GM21825 (cell line): Measurements from ENCODE around the gene KCNH4.
A peak's percentile ranks its signal among the peaks of the same experiment; 100 is the strongest.

Experiments
- ATAC-seq: cut with Tn5 transposase; IDR thresholded peaks from one replicate; pipeline ENCODE4 v1.9.1; 2021; ENCODE audit warnings: mild to moderate bottlenecking, moderate library complexity; ENCODE audit not compliant: unreplicated experiment

Gene KCNH4

DNA sequence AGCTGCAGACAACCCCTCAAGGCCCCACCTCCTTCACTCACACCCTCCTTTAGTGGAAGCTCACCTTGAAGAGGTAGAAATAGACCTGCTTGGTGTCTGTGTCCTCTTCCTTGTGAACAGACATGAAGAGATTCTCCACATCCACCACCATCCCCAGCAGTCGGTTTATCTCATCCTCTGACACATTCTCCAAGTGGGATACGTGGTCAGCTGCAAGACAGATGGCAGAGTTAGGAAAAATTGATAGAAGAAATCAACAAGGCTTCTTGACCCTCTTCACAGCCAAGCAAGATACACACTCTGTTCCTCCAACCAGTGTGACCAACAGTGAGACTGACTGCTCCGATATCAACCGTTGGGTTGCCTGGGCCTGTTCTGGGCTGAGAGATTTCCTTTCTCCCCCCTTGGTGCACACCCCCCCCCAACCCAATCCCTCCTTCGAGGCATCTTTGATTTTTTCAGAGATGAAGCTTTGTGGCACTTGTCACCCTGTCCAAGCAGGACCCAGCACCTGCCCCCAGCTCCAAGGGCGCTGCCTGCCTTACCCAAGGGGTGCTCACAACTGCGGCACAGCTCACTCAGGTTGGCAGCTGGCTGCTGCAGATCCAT is 60.7 kb downstream of the KCNH4 start:
- ATAC-seq = no peak

DNA sequence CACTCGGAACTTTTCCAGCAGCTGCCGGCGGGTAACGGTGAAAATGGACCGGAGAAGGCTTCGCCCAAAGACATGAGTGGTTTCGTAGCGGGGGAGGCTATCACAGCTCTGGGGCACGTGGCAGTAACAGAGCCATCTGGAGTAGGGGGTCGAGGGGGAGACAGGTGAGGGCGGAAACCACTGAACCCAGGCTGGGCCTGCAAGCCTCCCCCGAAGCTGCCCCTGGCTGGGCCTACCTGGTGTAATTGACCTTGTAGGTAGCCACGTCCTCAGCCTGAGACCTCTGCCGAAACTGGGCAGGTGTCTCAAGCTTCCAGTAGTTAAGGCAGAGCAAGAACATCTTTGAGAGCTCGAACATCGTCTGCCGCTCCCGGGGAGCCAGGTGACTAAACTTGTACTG is 61.6 kb downstream of the KCNH4 start:
- ATAC-seq = no peak

GRCh38 chr17:42118545-42118944 is 62.4 kb downstream of the KCNH4 start:
- ATAC-seq = no peak

- no peak for ATAC-seq
These were observed 62.8 kb downstream of the KCNH4 start for GRCh38 chr17:42118126-42118510.

DNA sequence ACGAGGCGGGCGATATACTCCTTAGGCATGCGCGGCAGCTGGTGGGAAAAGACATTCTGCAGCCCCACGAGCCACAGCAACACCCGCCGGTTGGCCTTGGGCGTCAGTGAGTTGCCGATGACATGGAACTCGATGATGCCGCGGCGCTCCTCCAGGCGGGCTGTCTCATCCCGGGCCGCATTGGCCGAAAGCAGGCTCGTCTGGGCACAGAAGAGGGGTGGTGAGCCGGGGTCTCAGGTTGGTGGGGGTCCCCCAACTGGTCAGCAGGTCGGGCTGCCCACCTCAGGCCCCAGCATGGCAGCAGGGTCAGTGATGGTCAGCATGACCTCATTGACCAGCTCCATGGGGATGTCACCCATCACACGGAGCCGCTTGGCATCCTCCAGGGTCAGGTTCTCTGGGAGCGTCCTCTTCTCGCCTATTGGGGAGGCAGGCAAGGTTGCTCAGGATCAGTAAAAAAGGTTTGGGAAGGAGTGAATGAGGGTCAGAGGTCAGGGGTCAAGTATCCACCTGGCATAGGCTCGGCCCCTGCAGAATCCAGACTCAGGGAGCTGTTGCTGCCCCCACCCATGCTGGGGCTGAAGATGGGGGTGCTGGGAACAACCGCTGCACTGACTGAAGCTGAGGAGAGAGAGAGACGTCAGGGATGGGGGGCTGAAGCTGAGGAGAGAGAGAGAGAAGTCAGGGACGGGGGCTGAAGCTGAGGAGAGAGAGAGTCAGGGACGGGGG is 63.4 kb downstream of the KCNH4 start:
- ATAC-seq = no peak

DNA sequence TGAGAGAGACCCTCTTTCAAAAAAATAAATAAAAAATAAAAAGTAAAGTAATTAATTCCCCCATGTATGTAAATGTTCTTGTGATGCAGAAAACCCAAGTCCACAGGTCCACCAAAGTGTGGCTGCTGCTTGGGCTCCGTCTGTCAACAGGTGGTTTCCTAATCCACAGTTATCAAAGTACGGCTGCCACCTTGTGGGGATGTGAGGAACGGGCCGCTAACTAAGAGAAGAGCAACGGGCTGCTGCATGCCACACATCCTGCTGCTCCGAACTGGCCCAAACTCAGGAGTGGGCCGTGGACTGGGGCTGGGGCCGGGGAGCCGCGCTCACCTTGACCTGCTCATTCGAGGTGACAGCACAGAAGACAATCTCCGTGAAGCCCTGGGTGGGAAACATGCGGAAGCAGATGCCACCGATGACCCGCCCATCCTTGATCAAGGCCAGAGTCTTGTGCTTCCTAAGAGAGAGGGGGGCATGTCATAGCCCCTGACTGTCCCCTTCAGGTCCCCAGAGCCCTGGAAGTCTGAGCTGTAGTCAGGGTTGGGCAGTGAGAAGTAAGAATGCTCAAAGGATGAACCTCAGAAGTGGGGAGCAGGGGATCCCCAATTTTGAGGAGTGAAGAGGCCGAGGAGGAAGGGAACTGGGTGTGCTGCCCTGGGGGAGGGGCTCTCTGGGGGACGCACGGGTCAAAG is 64.1 kb downstream of the KCNH4 start:
- peak; percentile 32 for ATAC-seq

DNA sequence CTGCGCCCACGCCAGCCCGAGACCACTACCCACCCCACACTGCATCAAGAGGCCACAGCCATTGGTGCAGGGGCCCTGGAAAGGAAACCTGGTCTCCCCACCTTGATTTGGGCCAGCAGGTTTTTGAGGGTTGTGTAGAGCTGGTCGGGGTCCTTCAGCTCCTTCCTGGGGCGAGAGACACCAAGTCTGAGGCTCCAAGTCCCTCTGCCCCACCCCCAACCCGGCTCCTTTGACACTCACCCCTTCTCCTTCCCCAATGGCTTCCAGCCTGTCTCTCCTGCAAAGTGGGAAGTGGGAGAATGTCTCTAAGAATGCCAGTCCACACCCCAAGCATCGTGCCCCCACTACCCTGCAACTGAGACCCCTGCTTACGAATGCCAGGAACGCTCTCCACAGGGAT is 66.8 kb downstream of the KCNH4 start:
- no peak for ATAC-seq

DNA sequence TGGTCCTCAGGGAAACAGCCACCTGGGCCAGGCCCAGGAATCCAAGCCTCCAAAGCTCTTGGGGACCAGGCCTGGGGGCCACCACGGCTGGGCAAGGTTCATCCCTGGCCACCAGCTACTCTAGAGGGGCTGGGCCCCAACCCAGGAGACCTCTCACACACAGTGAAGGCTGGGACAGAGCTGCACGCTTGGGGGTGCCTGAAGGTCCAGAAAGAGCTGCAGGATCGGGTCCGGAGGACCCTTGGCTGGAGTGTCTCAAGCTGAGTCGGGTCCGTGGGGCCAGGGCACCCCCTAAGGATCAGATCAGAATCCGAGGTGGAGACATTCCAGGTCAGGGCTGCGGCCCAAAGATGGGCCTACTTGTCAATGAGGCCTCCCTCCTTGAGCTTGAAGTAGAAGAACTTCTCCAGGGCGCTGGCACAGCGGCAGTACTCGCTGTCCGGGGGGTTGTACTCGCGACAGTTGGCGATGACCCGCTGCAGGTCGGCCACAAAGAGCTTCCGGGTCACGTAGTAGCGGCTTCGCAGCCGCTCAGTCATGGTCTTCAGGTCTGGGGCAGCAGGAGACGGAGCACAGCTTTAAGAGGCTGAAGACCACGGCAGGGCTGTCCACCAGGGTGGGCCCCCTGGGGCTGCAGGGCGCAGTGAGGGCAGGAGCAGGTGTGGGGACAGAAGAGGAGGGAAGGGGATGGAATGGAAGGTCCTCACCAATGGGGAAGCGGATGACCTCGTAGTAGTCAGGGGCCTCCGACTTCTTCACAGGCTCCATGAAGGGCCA is 67.5 kb downstream of the KCNH4 start:
- ATAC-seq = no peak

GRCh38 chr17:42112552-42113176 is 68.3 kb downstream of the KCNH4 start, which contains the start of gene DHX58:
Gene DHX58, minus strand, starts transcription at chr17:42112714. Its CDS starts 822 bp downstream, at chr17:42111892.
- ATAC-seq = peak; percentile 57

DNA sequence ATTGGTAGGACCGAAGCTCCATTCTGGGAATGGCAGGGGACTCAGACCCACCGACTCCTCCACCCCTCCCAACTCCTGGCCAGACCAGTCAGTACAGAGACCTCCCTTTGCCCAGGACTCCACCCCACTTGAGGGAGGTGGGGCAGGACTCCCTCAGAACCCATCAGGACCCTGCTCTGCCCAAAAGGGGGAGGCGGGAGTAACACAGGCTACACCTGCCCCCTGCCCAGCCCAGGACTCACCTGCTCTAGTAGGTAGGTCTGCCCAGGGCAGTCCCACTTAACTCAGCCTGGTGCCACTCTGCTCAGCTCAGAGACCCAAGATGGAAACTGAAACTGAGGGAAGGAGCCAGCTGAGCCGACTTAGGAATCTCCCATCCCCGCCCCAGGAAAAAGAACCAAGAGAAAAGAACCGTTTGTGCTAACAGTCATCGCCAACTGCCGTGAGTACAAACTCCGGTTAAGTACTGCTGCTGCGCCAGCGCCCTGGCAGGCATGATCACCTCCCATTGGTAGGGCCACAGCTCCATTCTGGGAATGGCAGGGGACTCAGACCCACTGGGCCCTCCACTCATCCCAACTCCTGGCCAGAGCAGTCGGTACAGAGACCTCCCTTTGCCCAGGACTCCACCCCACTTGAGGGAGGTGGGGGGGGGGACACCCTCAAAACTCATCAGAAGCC is 68.9 kb downstream of the KCNH4 start:
- ATAC-seq = peak; percentile 1

- no peak for ATAC-seq
These were observed 69.7 kb downstream of the KCNH4 start for GRCh38 chr17:42111265-42111636.

- ATAC-seq = no peak
These were observed 70.4 kb downstream of the KCNH4 start for GRCh38 chr17:42110301-42111264.

DNA sequence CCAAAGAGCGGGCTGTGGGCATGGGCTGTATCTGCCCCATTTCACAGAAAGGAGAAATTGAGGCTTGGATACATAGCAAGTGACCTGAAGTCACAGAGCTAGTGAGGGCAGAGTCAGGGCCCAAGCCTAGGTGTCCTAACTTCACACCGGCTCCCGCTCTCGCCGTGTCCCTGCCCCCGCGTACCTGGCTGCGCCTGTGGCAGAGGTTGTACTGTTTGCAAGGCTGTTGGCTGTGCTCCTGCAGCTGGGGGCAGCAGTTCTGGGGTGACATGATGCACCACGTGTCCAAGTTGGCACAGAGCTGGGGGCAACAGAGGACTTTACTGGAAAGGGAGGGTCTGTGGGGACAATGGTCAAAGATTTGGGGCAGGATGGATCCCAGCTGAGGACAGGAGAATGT is 71.9 kb downstream of the KCNH4 start:
- no peak for ATAC-seq

GRCh38 chr17:42107597-42108576 is 73.1 kb downstream of the KCNH4 start:
- peak; percentile 56 for ATAC-seq

- ATAC-seq = no peak
These were observed 73.8 kb downstream of the KCNH4 start for GRCh38 chr17:42107124-42107523.
